ENCODE data around the gene RTL1.

RTL1 gene

GRCh38 chr14:100864960-100865681 is 38.4 kb downstream of the RTL1 start:
- no peak for DNase-seq

- no peak for DNase-seq
Observed at GRCh38 chr14:100864206-100864605, 39.3 kb downstream of the RTL1 start.

- DNase-seq, result no peak
Observed at GRCh38 chr14:100862793-100863192, 40.7 kb downstream of the RTL1 start.

- no peak for DNase-seq
Observed at GRCh38 chr14:100862277-100862676, 41.2 kb downstream of the RTL1 start.

- DNase-seq, result no peak
Observed at GRCh38 chr14:100861937-100862247, 41.6 kb downstream of the RTL1 start.

- DNase-seq, result no peak
Observed at GRCh38 chr14:100861188-100861936, 42.2 kb downstream of the RTL1 start.

GRCh38 chr14:100860556-100861187 is 42.9 kb downstream of the RTL1 start:
- DNase-seq, result no peak

GRCh38 chr14:100859781-100860180 is 43.7 kb downstream of the RTL1 start:
- DNase-seq, result no peak

- no peak for DNase-seq
Observed at GRCh38 chr14:100858838-100859220, 44.7 kb downstream of the RTL1 start.

- DNase-seq, result no peak
Observed at GRCh38 chr14:100857923-100858837, 45.3 kb downstream of the RTL1 start.

- DNase-seq, result no peak
Observed at GRCh38 chr14:100857233-100857922, 46.1 kb downstream of the RTL1 start.

GRCh38 chr14:100856056-100856950 is 47.2 kb downstream of the RTL1 start:
- DNase-seq, result no peak

- no peak for DNase-seq
Observed at GRCh38 chr14:100855256-100855930, 48.1 kb downstream of the RTL1 start.

GRCh38 chr14:100854435-100854834 is 49.1 kb downstream of the RTL1 start:
- DNase-seq, result no peak

GRCh38 chr14:100851946-100852620 is 51.4 kb downstream of the RTL1 start:
- no peak for DNase-seq

- DNase-seq, result no peak
Observed at GRCh38 chr14:100851586-100851916, 52.0 kb downstream of the RTL1 start.

GRCh38 chr14:100850841-100851585 is 52.5 kb downstream of the RTL1 start:
- DNase-seq, result peak; percentile 36 to 90

GRCh38 chr14:100849115-100849781 is 54.3 kb downstream of the RTL1 start:
- peak; percentile 61 to 69 for DNase-seq

GRCh38 chr14:100846309-100846859 is 57.1 kb downstream of the RTL1 start:
- no peak for DNase-seq

All from inflammatory macrophage treated with lipopolysaccharide for 1 hour (primary cell).